NCI-H1417 (cell line): ENCODE measurements around the gene PARD3B.

Experiments
- DNase-seq, 3 experiments: peaks; one replicate each; lab custom pipeline; 2025; lab: John Stamatoyannopoulos, UW

PARD3B gene

DNA sequence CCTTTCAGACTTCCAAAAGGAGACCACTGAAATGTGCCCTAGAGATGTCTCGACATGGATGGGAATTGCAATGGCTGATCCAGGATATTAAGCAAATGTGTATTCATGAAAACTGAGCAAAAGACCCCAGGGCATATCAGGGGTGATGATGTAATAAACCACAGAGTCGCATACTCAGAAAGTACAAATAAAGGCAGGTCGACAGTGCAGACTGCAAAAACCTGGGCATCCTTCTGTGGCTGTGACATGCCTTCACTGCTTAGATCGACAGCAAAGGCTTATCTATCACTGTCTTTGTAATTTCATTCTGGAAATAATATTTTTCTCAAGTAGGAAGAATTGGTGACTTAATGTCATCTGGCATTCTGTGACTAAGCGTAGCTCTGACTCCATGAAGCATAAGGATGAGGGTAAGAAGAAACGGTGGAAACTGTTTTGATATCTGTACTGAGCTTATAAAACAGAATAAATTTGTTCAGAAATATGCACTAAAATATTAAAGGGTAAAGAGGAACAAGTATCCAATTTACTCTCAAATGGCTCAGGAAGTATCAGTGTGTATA lies 1021.4 kb downstream of the PARD3B start:
- DNase-seq: no peak

DNA sequence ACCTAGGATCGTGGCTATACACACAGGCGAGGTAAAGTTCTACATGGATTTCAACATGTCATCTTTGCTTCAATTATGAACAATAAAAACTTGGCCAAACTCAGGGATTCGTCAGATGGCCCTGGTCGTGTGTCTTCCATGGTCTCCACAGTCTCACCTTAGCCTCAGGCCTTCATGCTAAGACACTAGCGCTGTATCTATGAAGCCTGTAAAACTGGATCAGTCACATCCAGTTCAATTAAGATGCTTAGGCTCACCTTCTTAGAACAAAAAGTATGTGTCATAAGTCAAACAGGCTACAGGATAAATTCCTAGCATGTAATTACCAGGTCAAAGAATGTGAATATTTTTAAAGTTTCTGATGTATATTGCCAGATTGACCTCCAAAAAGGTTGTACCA lies 1023.3 kb downstream of the PARD3B start:
- no peak for DNase-seq

DNA sequence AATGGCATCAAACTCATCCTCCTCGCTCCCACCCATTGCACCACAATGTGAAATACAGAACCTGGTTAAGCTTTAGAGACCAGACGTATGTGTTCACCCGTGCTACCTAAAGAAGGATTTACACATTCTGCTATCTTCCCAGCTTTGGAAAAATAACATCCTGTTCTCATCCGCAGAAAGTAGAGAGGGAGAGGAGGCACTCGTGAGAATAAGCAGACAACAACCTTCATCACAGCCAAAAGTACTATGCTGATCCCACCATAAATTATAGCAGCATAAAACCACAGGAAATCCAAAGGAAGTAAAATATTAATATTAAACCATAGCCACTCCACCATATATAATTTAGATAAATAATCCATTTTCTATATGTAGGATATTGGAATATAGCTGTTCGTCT lies 1025.4 kb downstream of the PARD3B start:
- DNase-seq: no peak

DNA sequence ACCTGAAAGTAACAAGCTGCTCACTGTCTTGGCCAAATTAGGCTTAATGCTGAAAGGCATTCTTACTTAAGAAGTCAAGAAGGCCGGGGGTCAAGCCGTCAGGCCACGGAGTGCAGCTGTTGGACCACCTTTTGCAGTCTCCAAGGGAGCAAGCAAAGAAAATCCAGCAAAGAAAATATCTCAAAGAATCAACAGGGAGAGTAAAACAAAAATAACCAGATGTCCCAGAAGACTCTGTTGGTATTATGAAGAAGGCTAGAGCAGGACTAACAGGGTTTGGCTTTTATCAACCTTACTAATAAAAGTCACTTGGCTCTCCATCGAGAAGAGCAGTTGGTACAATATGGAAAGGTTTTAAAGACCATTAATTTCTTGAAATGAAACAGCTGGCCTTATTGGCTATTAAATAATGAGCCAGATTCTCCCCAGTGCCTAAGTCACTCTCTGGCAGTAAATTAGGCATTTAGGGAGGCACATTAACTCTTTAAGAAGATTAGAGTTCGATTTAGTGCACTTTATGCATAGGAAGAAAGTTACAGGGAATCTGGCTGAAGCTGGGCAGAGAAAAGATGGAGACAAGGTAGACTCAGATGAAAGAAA lies 1026.2 kb downstream of the PARD3B start:
- no peak for DNase-seq

DNA sequence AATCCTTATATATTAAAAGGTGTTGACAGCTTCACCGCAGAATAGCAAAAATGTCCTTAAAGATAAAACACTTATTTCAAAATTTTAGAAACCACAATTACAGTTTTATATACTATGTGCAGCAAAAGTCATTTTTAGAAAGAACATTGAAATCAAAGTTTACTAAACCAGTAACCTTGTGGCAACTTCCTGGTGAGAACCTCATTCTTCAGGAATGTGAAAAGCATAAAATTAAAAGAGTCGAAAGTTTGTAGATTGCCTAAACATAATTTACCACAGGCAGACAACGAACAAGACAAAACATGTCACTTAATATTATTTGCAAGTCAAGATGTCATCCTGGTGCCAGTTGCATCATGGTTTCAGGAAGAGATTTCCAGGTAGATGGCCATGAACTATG lies 1028.7 kb downstream of the PARD3B start:
- DNase-seq: no peak

DNA sequence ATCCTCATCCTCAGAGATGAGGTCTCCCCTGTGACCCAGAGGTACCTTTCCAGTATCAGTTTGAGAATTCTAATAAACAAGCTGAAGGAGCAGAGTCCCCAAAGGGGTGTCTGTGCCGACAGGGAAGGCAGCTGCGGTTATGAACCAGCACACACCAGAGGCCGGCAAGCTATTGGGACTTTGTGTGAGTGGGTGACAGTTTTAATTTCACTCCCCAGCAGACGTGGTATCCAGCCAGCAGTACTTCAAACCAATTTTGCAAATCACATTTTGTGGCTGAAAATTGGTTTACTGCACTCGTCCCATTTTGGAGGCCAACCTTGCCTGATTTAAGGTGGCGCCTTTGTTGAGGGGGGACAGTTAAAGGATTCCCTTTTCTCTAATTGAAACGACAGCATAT lies 1034.1 kb downstream of the PARD3B start:
- no peak for DNase-seq

DNA sequence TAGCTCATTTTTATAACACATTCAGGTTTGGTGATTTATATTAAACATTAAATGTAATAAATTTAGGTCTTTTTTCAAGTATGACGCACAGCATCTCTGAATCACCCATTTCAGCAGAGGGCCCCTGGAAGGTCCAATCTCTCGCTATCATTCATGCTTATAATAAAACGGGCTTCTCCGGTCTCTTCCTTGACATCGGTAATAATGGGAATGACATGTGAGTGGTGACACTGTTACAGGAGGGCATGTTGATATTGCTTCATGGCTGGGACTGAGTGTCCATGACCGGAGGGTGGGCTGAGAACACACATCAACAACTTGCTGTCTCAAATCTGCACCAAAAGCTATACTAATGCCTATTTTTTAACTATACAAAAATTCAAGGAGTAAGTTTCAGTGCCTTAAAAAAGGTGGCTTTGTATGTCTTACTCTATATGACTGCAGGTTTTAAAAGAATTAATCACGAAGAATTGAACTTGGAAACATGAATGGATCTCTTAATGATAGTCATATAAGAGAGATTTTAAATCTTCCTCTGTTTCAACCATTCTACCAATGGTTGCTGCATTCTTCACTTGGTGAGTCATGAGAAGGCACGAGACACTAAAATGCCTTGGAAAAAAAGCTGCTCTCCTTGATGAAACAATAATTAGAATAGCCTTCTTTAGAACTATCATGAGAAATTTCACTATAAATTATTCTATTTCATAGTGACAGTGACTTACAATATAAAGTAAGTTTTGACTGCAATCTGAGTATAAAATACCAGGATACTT lies 1035.1 kb downstream of the PARD3B start:
- DNase-seq: no peak

DNA sequence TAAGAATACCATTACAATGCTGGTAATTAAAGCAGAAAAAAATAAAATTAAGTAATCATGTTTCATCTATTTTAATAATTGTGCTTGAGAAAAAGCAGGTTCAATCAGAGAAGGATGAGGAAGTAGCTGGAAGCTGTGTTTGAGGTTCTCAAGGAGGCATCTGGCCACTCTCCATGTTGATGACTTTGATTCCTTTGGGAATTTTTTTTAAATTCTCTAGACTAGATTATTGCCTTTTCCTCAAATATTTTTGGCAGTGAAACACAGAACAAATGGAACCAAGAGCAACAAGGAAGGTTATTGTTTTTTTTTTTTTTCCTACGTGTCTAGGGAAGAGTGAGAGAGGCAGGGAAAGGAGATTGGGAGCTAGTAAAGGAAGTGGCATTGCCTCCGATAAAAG lies 1037.1 kb downstream of the PARD3B start:
- no peak for DNase-seq

DNA sequence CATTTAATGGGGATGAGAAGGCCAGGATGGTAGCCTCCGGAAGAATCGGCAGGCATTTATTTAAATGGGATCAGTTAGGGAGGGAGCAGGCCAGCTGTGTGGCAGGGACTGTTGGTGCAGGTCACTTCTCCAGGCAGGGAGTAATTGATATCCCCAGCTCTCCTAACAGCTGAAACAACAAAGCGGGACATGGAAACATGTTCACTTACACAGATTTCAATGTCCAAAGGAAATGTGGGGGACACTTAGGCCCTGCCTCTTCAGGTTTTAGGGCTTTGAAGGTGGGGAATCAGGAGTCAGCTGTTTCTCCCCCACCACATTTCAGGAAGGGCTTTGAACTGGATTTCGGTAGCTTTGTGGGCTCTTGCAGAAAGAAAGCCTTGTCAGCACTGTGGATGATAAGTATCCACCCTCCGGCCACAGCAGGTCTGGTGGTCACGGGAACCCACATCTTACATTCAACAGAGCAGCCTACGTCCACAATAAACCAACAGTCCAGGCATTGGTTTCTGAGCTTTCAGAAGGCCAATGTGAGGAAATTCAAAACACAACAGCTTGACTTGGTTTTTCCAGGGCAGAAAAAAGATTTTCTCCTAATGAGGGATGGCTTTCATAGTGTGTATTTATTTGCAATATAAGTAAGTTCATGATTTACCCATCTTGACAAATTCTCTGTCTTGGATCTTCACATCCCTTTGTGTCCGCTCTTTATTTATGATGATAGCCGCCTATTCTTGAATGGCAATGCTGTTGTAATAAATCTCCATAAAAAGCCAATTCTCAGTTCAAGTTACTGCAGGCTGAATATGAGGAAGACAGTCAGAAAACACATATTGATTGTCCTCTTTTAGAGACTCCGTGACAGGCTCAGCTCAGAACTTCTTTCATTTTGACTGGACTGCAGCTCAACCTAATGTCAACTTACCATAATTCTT lies 1040.4 kb downstream of the PARD3B start:
- peak; percentile 65 to 96 (median 80) for DNase-seq

DNA sequence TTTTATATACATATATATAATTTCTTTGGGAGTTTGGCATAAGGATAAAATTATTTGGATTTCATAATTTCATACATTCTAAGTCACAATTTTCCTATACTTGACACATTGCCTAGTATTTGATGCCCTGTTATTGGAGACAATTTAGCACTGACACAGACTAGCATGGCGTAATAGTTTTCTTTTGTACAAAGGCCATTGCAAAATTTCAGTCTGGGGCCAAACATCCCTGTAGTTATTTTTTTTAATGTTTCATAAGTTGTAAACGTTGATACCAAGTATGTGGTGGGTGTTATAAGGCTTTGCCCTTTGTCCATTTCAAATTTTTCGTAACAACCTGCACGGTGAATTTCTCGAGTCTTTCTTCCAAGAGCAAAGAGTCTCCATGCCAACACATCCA lies 1041.4 kb downstream of the PARD3B start:
- no peak for DNase-seq

DNA sequence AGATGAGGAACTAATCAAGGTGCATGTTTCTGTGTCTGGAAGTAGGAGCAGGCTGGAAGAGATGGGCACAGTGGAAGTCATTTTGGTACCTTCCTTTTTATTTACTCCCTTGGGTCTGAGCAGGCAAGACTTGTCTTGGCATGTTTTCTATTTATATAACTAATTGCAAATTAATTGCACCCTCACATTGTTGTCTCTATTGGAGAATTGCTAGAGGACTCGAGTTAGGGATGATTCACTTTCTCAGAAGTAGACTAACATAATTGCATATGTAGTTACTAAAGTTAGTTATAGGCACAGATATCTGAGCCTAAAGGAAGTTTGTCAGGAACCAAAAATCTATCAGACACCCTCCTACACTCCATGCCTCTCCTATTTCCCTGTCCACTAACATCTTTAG lies 1044.2 kb downstream of the PARD3B start:
- peak in 1 of 3 experiments; percentile 69 for DNase-seq

DNA sequence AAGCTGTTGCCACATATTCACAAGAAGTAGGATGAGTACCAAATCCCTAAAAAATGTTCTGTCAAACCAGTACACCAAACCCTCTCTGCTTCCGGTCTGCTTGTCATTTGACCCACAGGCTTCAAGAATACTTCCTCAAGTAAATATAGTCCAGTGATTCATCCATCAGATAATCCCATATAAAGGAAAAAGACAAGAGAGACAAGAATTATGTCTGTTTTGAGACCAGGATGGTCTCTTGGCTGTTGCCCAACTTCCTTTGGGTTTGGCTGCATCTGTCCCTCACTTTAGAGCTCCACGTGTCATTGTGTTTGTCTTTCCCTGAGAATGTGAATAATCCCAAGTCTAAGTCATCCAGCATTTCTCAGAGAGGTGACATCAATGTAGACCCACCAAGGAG lies 1045.5 kb downstream of the PARD3B start:
- no peak for DNase-seq

DNA sequence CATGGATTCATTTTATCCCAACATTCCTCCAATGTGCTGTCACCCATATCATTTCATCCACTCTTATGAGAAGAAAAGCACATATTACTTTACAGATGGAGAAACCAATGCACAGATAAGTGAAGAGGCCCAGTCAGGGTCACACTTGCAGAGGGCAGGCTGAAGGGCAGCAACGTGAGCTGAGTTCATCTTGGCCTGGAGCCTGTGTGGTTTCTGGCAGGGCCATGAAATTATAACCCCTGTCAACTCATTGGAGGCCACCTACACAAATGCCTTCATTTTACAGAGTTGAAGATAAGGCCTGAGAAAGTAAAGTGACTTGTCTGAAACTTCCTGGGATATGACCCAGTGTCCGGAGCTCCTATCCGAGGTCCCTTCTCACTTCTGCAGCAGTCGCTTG lies 1048.6 kb downstream of the PARD3B start:
- no peak for DNase-seq

DNA sequence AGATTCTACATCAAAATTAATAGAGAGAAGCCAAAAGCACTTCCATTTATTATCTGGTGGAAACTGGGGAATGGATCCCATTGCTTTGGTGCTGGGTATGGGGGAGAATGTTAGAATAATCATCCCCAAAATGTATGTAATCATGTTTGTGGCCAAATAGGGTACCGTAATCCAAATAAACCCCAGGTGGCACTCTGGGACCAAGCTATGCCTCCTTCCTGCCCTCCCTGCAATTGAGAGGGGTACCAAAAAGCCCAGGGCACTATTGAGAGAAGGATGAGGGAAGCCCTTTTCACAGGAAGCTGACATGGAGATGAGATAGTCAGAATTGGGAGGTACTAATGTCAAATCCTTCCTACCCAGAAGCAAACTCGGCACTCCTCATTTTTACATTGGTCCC lies 1051.3 kb downstream of the PARD3B start:
- no peak for DNase-seq

DNA sequence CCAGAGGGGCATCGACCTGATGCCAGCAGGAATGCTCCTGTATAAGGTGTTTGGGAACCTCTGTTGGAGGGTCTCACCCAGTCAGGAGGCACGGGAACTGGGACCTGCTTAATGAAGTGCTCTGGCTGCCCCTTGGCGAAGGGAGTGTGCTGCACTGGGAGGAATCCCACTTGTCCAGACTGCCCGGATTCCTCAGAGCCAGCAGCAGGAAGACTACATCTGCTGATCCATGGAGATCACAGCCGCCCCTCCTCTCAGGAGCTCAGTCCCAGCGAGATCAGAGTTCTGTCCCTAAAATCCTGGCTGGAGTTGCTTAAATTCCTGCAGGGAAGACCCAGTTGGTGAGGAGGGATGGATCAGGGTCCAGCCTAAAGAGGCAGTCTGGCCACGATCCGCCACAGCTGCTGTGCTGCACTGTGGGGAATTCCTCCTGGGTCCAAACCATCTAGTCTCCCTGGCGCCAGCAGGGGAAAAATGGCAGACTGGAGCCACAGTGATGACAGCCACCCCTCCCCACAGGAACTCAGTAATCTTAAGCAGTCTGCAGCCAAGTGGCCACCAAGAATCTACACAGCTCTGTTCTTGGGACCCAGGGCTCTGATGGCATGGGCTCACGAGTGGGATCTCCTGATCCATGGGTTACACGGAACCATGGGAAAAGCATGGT lies 1060.5 kb downstream of the PARD3B start:
- DNase-seq: no peak

DNA sequence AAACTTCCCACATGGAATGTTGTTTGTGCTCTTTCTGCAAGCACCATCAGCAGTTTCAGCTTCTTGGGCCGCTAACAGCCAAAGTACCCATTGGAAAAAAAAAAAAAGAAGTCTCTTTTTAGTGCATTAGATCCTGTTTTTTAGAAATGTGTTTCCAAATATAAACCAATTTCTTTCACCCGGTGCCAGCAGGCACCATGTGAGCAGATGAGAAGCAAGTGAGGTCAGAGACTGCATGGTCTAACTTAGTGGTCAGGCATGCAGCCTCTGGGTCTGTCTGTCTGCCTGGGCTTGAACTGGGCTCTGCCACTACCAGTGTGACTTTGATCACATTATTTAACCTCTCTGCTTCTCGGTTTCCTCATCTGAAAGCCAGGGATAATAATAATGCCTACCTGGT lies 1061.9 kb downstream of the PARD3B start:
- DNase-seq: no peak

DNA sequence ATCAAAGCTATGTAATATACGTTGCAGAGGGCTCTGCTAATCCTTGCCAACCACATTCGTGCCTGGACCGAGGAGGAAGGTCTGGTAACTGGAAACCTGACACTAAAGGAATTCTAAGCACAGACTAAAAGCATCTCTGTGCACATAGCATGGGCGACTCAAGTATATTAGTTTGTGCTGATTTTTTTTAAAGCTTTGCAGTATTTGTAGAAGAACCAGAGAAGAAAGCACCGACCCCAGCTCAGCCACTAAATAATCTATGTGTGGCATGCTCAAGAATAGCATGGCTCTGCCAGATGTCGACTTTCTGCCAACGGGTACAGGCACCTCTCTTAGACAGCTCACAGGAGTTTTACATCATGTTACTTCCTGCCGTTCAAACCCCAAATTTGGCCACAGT lies 1063.8 kb downstream of the PARD3B start:
- DNase-seq: no peak

DNA sequence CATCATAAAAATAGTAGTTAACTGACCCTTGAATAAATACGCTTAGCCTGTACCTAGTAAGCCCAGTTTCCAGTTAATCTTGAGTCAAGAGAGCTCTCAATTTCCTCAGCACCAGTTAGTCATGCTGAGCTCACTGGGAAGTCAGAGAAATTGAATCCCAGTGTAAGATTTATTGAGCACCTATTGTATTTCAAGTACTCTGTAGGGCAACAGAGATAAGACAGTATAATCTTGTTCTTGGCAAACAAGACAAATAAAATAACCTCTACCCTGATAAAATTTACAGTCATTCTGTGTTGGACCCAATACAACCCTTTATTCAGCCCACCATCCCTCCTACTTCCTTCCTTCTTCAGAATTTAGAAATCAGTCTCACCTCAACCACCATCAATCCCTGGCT lies 1065.2 kb downstream of the PARD3B start:
- peak in 1 of 3 experiments; percentile 4 for DNase-seq

DNA sequence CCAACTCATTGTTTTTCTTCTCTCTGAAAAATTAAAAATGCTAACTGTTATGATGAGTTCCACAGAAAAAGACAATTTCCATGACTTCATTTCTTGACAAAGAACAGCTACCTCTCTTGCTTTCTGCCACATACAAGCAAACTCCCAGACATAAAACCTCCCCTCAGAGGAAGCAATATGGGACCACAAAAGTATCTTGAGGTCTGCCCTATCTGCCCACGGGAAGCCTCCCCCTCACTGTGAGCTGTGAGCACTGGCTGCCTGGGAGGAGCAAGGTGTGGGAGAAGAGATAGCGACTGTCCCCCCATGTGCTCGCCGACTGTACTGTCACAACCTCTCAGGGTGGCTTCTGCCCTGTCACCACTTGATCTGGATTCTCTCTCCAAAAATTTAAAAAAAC lies 1067.4 kb downstream of the PARD3B start:
- DNase-seq: no peak

DNA sequence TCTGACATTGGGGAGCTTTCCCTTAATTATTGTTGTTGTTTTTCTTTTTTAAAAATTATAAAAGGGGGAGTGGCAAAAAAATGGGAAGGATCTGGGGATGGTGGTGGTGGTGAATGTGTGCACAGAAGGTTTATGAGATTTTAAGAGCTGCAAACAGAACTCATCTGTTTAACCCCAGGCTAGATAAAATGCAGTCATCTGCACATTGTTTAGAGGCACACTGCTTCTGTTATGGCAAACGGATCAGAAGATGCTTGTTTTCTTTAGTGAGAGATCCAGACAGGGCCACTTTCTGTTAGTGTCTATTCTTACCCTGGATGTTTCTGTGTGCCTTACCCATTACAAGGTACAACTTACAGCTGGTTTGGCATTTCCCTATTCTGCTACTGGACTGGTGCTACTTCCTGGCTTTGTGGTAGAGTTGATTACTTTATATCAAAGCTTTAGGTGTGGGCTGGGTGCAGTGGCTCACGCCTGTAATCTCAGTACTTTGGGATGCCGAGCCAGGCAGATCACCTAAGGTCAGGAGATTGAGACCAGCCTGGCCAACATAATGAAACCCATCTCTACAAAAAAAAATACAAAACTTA lies 1068.8 kb downstream of the PARD3B start:
- peak in 1 of 3 experiments; percentile 7 for DNase-seq

DNA sequence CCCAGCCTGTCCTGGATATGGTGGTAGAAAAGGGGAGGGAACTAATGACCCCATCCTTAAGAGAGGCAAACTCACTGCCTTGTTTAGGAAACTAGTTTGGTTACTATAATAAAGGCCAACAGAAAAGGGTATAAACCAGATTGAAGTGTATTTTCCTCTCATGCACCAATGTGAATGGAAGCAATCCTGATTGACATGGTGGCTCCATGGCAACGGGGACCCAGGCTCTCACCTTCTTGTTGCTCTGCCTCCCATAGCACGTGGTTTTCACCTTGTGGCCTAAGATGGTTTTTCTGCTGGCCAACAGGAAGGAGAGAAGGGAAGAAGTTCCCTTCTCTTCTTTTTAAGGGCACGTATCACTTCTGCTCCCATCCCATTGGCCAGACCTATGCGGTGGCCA lies 1069.7 kb downstream of the PARD3B start:
- DNase-seq: no peak
